WTC11 (cell line): ENCODE results near the gene STT3A. TPM values are rescaled to one million over a fixed set of nuclear protein-coding genes. Genes with fewer than 3 reads are reported as not detected.

Experiments
- ATAC-seq: fragments of 200-7000 bp; cut with Tn5 transposase; 2 replicates; pipeline ENCODE4 v1.10.0; 2021; ENCODE audit warnings: mild to moderate bottlenecking, moderate library complexity
- CTCF ChIA-PET: fragments of 300-600 bp; sonication (Branson Sonifier 250); formaldehyde crosslinking; loops from one replicate; lab custom pipeline; 2021; ENCODE audit warnings: antibody characterized with exemption; lab: Charles Lee
- POLR2A ChIA-PET: fragments of 350-600 bp; sonication (Branson Sonifier 250); formaldehyde crosslinking; loops from one replicate; lab custom pipeline; 2021; ENCODE audit warnings: antibody characterized with exemption; lab: Charles Lee
- DNase-seq: peaks from one replicate; pipeline ENCODE4 v3.0.0; 2021; ENCODE audit warnings: low spot score
- H3K27ac Mint-ChIP-seq: 2 replicates; pipeline ENCODE4 v1.8.0; 2021; ENCODE audit warnings: mixed read lengths
- H3K27me3 Mint-ChIP-seq: 2 replicates; pipeline ENCODE4 v1.8.0; 2021; ENCODE audit warnings: low read depth, mild to moderate bottlenecking, moderate library complexity, mixed read lengths
- H3K36me3 Mint-ChIP-seq: 2 replicates; pipeline ENCODE4 v1.8.0; 2021; ENCODE audit warnings: mixed read lengths
- H3K4me1 Mint-ChIP-seq: 2 replicates; pipeline ENCODE4 v1.8.0; 2022; ENCODE audit warnings: mixed read lengths
- H3K4me3 Mint-ChIP-seq: 2 replicates; pipeline ENCODE4 v1.8.0; 2021; ENCODE audit warnings: mild to moderate bottlenecking, moderate library complexity, mixed read lengths
- H3K9me3 Mint-ChIP-seq: 2 replicates; pipeline ENCODE4 v1.8.0; 2021; ENCODE audit warnings: mixed read lengths
- AFF4 ChIP-seq: sonication (generic); formaldehyde crosslinking; IDR thresholded peaks from 2 replicates; pipeline ENCODE4 v1.8.1; 2023; ENCODE audit warnings: mild to moderate bottlenecking, missing genetic modification reagents, borderline replicate concordance
- AR ChIP-seq: fragments of 250-450 bp; sonication (Bioruptor Pico); IDR thresholded peaks from 2 replicates; pipeline ENCODE4 v1.9.0; 2021; ENCODE audit warnings: mild to moderate bottlenecking
- CREB1 ChIP-seq: sonication (generic); formaldehyde crosslinking; IDR thresholded peaks from 2 replicates; pipeline ENCODE4 v1.8.0; 2023; ENCODE audit warnings: mild to moderate bottlenecking, missing genetic modification reagents
- ELF4 ChIP-seq: sonication (generic); formaldehyde crosslinking; IDR thresholded peaks from 2 replicates; pipeline ENCODE4 v1.8.1; 2022; ENCODE audit warnings: low read depth, mild to moderate bottlenecking, moderate library complexity, missing genetic modification reagents
- EMX1 ChIP-seq: fragments of 250-450 bp; sonication (Bioruptor Pico); IDR thresholded peaks from 2 replicates; pipeline ENCODE4 v1.8.0; 2021; ENCODE audit warnings: mild to moderate bottlenecking
- ESRRA ChIP-seq: sonication (generic); formaldehyde crosslinking; IDR thresholded peaks from 2 replicates; pipeline ENCODE4 v1.8.1; 2022; ENCODE audit warnings: mild to moderate bottlenecking, missing genetic modification reagents, borderline replicate concordance
- FOXJ3 ChIP-seq: sonication (generic); formaldehyde crosslinking; IDR thresholded peaks from 2 replicates; pipeline ENCODE4 v1.9.0; 2021; ENCODE audit warnings: missing genetic modification reagents, mild to moderate bottlenecking, borderline replicate concordance
- FOXP4 ChIP-seq: sonication (generic); formaldehyde crosslinking; IDR thresholded peaks from 2 replicates; pipeline ENCODE4 v1.8.0; 2022; ENCODE audit warnings: mild to moderate bottlenecking, missing genetic modification reagents
- GRHL2 ChIP-seq: fragments of 250-450 bp; sonication (Bioruptor Pico); IDR thresholded peaks from 2 replicates; pipeline ENCODE4 v1.8.0; 2022; ENCODE audit warnings: mild to moderate bottlenecking, moderate library complexity; ENCODE audit not compliant: insufficient replicate concordance, severe bottlenecking
- GTF2I ChIP-seq: fragments of 250-450 bp; sonication (Bioruptor Pico); conservative IDR thresholded peaks from 2 replicates; pipeline ENCODE4 v1.4.0; 2021; ENCODE audit warnings: mild to moderate bottlenecking
- HMGA2 ChIP-seq: fragments of 250-450 bp; sonication (Bioruptor Pico); IDR thresholded peaks from 2 replicates; pipeline ENCODE4 v1.4.0; 2021; ENCODE audit warnings: mild to moderate bottlenecking, moderate library complexity
- JUN ChIP-seq: sonication (generic); formaldehyde crosslinking; IDR thresholded peaks from 2 replicates; pipeline ENCODE4 v1.8.0; 2023; ENCODE audit warnings: mild to moderate bottlenecking, missing genetic modification reagents
- KAT7 ChIP-seq: sonication (generic); formaldehyde crosslinking; IDR thresholded peaks from 2 replicates; pipeline ENCODE4 v1.8.1; 2023; ENCODE audit warnings: missing genetic modification reagents, mild to moderate bottlenecking, borderline replicate concordance
- MYBL2 ChIP-seq: sonication (generic); formaldehyde crosslinking; IDR thresholded peaks from 2 replicates; pipeline ENCODE4 v1.8.1; 2023; ENCODE audit warnings: mild to moderate bottlenecking, moderate library complexity, missing genetic modification reagents
- NFE2L1 ChIP-seq: sonication (generic); formaldehyde crosslinking; IDR thresholded peaks from 2 replicates; pipeline ENCODE4 v1.8.1; 2023; ENCODE audit warnings: missing genetic modification reagents
- NFYB ChIP-seq: sonication (generic); formaldehyde crosslinking; conservative IDR thresholded peaks from 2 replicates; pipeline ENCODE4 v1.8.0; 2022; ENCODE audit warnings: low read depth, missing genetic modification reagents
- NR1H2 ChIP-seq: sonication (generic); formaldehyde crosslinking; IDR thresholded peaks from 2 replicates; pipeline ENCODE4 v1.9.0; 2021; ENCODE audit warnings: mild to moderate bottlenecking, moderate library complexity, missing genetic modification reagents
- NR3C1 ChIP-seq: sonication (generic); formaldehyde crosslinking; conservative IDR thresholded peaks from 2 replicates; pipeline ENCODE4 v1.8.1; 2023; ENCODE audit warnings: low read depth, mild to moderate bottlenecking, missing genetic modification reagents
- RORB ChIP-seq: fragments of 250-450 bp; sonication (Bioruptor Pico); IDR thresholded peaks from 2 replicates; pipeline ENCODE4 v1.9.0; 2021; ENCODE audit warnings: mild to moderate bottlenecking
- SMAD3 ChIP-seq: sonication (generic); formaldehyde crosslinking; IDR thresholded peaks from 2 replicates; pipeline ENCODE4 v1.8.0; 2022; ENCODE audit warnings: missing genetic modification reagents, mild to moderate bottlenecking, borderline replicate concordance
- SP1 ChIP-seq: sonication (generic); formaldehyde crosslinking; conservative IDR thresholded peaks from 2 replicates; pipeline ENCODE4 v1.8.1; 2022; ENCODE audit warnings: missing genetic modification reagents
- TP53 ChIP-seq: sonication (generic); formaldehyde crosslinking; IDR thresholded peaks from 2 replicates; pipeline ENCODE4 v1.8.1; 2023; ENCODE audit warnings: mild to moderate bottlenecking, missing genetic modification reagents
- USF2 ChIP-seq: sonication (generic); formaldehyde crosslinking; IDR thresholded peaks from 2 replicates; pipeline ENCODE4 v1.8.1; 2023; ENCODE audit warnings: mild to moderate bottlenecking, missing genetic modification reagents, moderate library complexity
- ZNF121 ChIP-seq: sonication (generic); formaldehyde crosslinking; IDR thresholded peaks from 2 replicates; pipeline ENCODE4 v1.8.0; 2023; ENCODE audit warnings: missing genetic modification reagents
- total RNA-seq: library from RNA; stranded (reverse); gene quantifications from 3 replicates; pipeline ENCODE4 v1.2.3, GENCODE V29; 2021

The STT3A gene
- total RNA-seq, 1 experiment from 2014 or later, result 144 TPM

- ChIA-PET POLR2A (no interaction called here), CTCF (no interaction called here)
- Mint-ChIP-seq H3K27me3 (no peaks in the 10 kb centered on the region), H3K4me1 (no peaks in the 10 kb centered on the region), H3K9me3 (no peaks in the 10 kb centered on the region), H3K36me3 (peaks cover 65% of the 10 kb centered on the region), H3K4me3 (no peak overlapping the region), H3K27ac (0 out of 2 replicates have a peak overlapping the region, but pooled peaks have one; percentile 54)
- DNase-seq (no peak), ATAC-seq (no peak)
- no peak for TF ChIP-seq TP53 (CRISPR knock-in tag)
- no peak for TF ChIP-seq HMGA2 (CRISPR knock-in tag)
- no peak for TF ChIP-seq SP1 (CRISPR knock-in tag)
- TF ChIP-seq AR (CRISPR knock-in tag), result no peak
- TF ChIP-seq KAT7 (CRISPR knock-in tag), result no peak
- TF ChIP-seq ELF4 (CRISPR knock-in tag), result no peak
- no peak for TF ChIP-seq JUN
- no peak for TF ChIP-seq ESRRA (CRISPR knock-in tag)
- no peak for TF ChIP-seq NR1H2 (CRISPR knock-in tag)
- TF ChIP-seq EMX1, result no peak
- TF ChIP-seq, all 79 proteins: peak for 0
Measured at GRCh38 chr11:125649465-125650166, 57.0 kb downstream of the STT3A start.

- CTCF ChIA-PET, result no interaction called here
- H3K27ac Mint-ChIP-seq, result no peak overlapping the region
- no peak overlapping the region for H3K4me3 Mint-ChIP-seq
- POLR2A ChIA-PET, result no interaction called here
- TF ChIP-seq NR1H2 (CRISPR knock-in tag) (no peak), NR3C1 (CRISPR knock-in tag) (no peak), GTF2I (CRISPR knock-in tag) (no peak), FOXP4 (CRISPR knock-in tag) (no peak)
- DNase-seq, result no peak
- no peaks in the 10 kb centered on the region for H3K27me3 Mint-ChIP-seq
- ATAC-seq, result no peak
- no peaks in the 10 kb centered on the region for H3K4me1 Mint-ChIP-seq
- H3K9me3 Mint-ChIP-seq, result peaks cover 32% of the 10 kb centered on the region
- H3K36me3 Mint-ChIP-seq, result peaks cover 62% of the 10 kb centered on the region
Measured at GRCh38 chr11:125662689-125663088, 70.0 kb downstream of the STT3A start.

DNA sequence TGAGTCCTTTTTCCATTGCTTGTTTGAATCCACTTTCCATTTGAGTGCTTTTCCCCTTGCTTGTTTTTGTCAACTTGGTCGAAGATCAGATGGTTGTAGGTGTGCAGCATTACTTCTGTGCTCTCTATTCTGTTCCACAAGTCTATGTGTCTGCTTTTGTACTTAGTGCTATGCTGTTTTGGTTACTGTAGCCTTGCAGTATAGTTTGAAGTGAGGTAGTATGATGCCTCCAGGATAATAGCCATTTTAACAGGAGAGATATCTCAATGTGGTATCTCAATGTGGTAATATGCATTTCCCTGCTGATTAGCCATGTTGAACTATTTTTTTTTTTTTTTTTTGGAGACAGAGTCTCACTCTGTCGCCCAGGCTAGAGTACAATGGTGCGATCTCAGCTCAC lies 71.3 kb downstream of the STT3A start:
- ATAC-seq (no peak), DNase-seq (no peak)
- POLR2A ChIA-PET, result no interaction called here
- Mint-ChIP-seq H3K4me1 (no peaks in the 10 kb centered on the region), H3K9me3 (peaks cover 32% of the 10 kb centered on the region), H3K4me3 (no peak overlapping the region), H3K36me3 (peaks cover 63% of the 10 kb centered on the region), H3K27ac (no peak overlapping the region; the same call in 1 of the 2 replicates), H3K27me3 (no peaks in the 10 kb centered on the region)
- CTCF ChIA-PET, result no interaction called here
- no peak for TF ChIP-seq RORB
- no peak for TF ChIP-seq MYBL2
- TF ChIP-seq SMAD3, result no peak
- TF ChIP-seq EMX1, result no peak
- no peak for TF ChIP-seq AFF4 (CRISPR knock-in tag)
- no peak for TF ChIP-seq GRHL2
- no peak for TF ChIP-seq JUN
- TF ChIP-seq NFE2L1 (CRISPR knock-in tag), result no peak
- no peak for TF ChIP-seq CREB1 (CRISPR knock-in tag)
- TF ChIP-seq ZNF121 (CRISPR knock-in tag), result no peak
- no peak for TF ChIP-seq ESRRA (CRISPR knock-in tag)
- no peak for TF ChIP-seq USF2 (CRISPR knock-in tag)
- TF ChIP-seq NFYB (CRISPR knock-in tag), result no peak
- no peak for TF ChIP-seq FOXJ3
